Uterine smooth muscle cell (primary cell): ENCODE measurements around the gene E2F3. TPM values are rescaled to one million over a fixed set of nuclear protein-coding genes. Genes with fewer than 3 reads are reported as not detected.

Source experiments
- total RNA-seq: library from RNA; depleted of rRNA; stranded (reverse); fragments of >200 nt; gene quantifications from 2 replicates; pipeline ENCODE4 v1.2.3, GENCODE V29; 2014

The E2F3 gene
- 4.0 and 4.8 TPM in 2 replicates for total RNA-seq

GRCh38 chr6:20401205-20402091, at the start of gene E2F3:
E2F3 (plus strand) TSS chr6:20401879; CDS start chr6:20402233, 354 bp downstream.

DNA sequence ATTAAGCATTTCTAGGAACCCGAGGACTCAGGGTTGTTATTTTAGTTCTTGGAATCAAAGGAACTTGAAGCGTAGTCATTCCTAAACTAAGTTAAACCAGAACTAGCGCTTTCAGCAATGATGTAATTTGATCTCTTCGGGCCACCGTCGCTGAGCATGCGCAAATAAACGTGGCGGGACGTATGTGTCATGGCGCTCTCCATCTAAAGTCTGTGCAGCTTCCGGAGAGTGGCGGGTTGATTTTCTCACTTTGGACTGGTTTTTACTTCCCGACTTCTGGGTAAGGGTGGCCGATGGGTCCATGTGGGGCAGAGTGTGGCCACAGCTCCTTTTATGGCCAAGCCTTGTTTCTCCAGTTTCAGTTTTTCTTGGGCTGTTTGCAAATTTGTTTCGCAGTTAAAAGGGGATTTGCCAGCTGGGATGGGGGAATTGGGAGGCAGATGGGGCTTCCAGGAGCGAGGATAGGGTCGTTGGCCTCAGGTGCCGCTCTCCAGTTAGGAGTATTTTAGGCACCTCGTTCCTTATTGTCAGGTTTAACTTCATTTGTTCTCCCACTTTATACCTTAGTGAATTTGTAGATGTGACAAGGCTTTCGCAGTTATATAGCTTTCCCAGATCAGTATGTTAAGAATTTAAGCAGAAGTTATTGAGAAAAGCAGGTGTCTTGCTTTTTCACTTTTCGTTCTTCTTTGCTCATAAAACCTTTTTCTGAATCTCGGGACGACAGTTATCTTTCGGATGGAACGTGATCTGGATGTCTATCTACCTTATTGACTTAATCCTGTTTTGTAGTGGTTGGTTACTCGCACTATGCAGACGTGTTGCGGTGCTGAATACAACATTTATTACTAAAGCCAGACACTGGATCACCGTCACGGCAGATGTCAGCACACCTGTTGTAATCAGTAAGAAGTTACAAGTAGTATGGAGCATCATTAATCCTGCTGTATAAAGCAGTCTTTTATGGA, 132.9 kb downstream of the E2F3 start, which contains the start of gene CDKAL1:
Gene CDKAL1, plus strand, starts transcription at position 163 of the 968 bp plus-strand sequence. CDS start 11,894 bp downstream, outside the sequence.

Other genes with a start within 250 kb of the E2F3 start
- 6.5 and 11.6 TPM in 2 replicates for gene MBOAT1, start 189.4 kb upstream of the E2F3 start, total RNA-seq
- 17.4 and 23.1 TPM in 2 replicates for gene CDKAL1, start 132.6 kb downstream of the E2F3 start, total RNA-seq